Measurements from ENCODE around the gene CCNF. TPM values are rescaled to one million over a fixed set of nuclear protein-coding genes. Genes with fewer than 3 reads are reported as not detected.

CCNF gene
- total and polyA plus RNA-seq, 10 of the 15 experiments (the other 5 are each of a cell fraction or from before 2014, with no cell fraction given): 4.0 to 63.2 (median 27.5) TPM

DNA sequence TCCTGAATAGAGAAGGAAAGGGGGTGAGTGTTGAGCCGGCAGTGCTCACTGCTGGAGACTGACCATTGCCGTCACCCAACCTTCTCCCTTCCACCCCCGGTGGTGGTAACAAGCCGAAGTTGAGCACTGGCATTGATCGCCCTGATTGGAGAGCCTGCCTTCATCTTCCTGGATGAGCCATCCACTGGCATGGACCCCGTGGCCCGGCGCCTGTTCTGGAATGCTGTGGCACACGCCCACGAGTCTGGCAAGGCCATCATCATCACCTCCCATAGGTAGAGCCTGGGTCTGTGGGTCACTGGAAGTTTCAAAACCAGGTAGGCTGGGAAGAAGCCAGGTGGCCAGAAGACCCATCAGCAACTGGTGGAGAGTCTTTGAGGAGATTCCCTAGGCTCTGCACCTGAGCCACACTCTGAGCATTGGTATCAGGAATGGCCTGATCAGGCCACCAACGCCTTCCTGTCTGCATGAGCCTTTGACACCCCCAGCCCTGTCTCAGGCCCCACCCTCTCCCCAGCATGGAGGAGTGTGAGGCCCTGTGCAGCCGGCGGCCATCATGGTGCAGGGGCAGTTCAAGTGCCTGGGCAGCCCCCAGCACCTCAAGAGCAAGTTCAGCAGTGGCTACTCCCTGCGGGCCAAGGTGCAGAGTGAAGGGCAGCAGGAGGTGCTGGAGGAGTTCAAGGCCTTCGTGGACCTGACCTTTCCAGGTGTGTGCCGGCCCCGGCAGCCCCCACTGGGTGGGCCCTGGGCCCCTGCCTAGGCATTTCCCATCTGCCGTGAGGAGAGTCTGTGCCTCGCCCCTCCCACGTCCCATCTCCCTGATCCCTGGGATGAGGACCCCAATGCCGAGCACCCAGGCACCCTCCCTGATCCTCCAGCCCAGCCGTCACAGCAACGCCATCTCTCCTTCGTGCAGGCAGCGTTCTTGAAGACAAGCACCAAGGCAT is 4.9 kb upstream of the CCNF start:
- H3K9ac ChIP-seq (ENCODE audit: control insufficient read depth, insufficient read depth, low read length): no peak overlapping the region
- WGBS (ENCODE audit: insufficient coverage, insufficient replicate concordance, low lambda C conversion rate, missing lambda C conversion rate): 76% methylated on average over 25 of the region's 25 CpGs
- no peaks in the 10 kb centered on the region for H3K9me3 ChIP-seq (replicated peaks; ENCODE audit: control insufficient read depth, insufficient read depth, low read length)
- H4K20me1 ChIP-seq (ENCODE audit: control insufficient read depth, insufficient read depth): no peaks in the 10 kb centered on the region
- H3K36me3 ChIP-seq (ENCODE audit: control insufficient read depth in 2 of 2, insufficient read depth in 2 of 2, low read length in 1 of 2): no peaks in the 10 kb centered on the region
- peaks cover 6% of the 10 kb centered on the region for H3K4me1 ChIP-seq (ENCODE audit: control insufficient read depth, insufficient read depth, low read length)
- H3K4me3 ChIP-seq: no peak overlapping the region
- ATAC-seq (no peak), DNase-seq (ENCODE audit: low read depth, low spot score) (no peak), FAIRE-seq (no peak)
- in situ Hi-C loops (cut with MboI) (no loop called here), intact Hi-C loops (cut with micrococcal nuclease; ENCODE audit: unreplicated experiment) (no loop called here)
- no peaks in the 10 kb centered on the region for H3K27me3 ChIP-seq (replicated peaks in 1 of 2; ENCODE audit: control insufficient read depth in 2 of 2, insufficient read depth in 2 of 2, low read length in 1 of 2)
- H2AFZ ChIP-seq (ENCODE audit: control insufficient read depth, low read depth, low read length): no peak overlapping the region
- ChIA-PET RAD21 (ENCODE audit: unreplicated experiment) (no interaction called here), CTCF (interaction anchor here (1.0 to 2.1 kb wide), 4 partner anchors 10 to 77 kb away, joined by 3 to 11 read pairs (median 3); no protein-coding TSS in a partner anchor), SMC1A (ENCODE audit: uncharacterized antibody, unreplicated experiment) (no interaction called here), POLR2A (no interaction called here)
- peaks cover 2% of the 10 kb centered on the region; the same call in 1 of the 2 replicates for H3K79me2 ChIP-seq (ENCODE audit: control insufficient read depth, insufficient read depth, low read length)
- H3K4me2 ChIP-seq (ENCODE audit: control insufficient read depth, insufficient read depth): no peak overlapping the region
- H3K27ac ChIP-seq (ENCODE audit: control insufficient read depth, insufficient read depth): no peak overlapping the region
- no TSS peak for BruUV-seq (replicated peaks)
- TF ChIP-seq TCF7 (IDR thresholded peaks at IDR 0.05; ENCODE audit: borderline replicate concordance) (no peak), SMC3 (IDR thresholded peaks at IDR 0.05; ENCODE audit: borderline replicate concordance, low read length) (no peak), ZBED1 (IDR thresholded peaks at IDR 0.05; ENCODE audit: borderline replicate concordance) (no peak), CHD1 (IDR thresholded peaks at IDR 0.05; ENCODE audit: low read depth, low read length) (no peak), CHD2 (IDR thresholded peaks at IDR 0.05; ENCODE audit: borderline replicate concordance, low read depth, low read length) (no peak), LARP7 (IDR thresholded peaks at IDR 0.05) (no peak), SMARCA5 (IDR thresholded peaks at IDR 0.05) (no peak)
- TF ChIP-seq, protein P1, sequence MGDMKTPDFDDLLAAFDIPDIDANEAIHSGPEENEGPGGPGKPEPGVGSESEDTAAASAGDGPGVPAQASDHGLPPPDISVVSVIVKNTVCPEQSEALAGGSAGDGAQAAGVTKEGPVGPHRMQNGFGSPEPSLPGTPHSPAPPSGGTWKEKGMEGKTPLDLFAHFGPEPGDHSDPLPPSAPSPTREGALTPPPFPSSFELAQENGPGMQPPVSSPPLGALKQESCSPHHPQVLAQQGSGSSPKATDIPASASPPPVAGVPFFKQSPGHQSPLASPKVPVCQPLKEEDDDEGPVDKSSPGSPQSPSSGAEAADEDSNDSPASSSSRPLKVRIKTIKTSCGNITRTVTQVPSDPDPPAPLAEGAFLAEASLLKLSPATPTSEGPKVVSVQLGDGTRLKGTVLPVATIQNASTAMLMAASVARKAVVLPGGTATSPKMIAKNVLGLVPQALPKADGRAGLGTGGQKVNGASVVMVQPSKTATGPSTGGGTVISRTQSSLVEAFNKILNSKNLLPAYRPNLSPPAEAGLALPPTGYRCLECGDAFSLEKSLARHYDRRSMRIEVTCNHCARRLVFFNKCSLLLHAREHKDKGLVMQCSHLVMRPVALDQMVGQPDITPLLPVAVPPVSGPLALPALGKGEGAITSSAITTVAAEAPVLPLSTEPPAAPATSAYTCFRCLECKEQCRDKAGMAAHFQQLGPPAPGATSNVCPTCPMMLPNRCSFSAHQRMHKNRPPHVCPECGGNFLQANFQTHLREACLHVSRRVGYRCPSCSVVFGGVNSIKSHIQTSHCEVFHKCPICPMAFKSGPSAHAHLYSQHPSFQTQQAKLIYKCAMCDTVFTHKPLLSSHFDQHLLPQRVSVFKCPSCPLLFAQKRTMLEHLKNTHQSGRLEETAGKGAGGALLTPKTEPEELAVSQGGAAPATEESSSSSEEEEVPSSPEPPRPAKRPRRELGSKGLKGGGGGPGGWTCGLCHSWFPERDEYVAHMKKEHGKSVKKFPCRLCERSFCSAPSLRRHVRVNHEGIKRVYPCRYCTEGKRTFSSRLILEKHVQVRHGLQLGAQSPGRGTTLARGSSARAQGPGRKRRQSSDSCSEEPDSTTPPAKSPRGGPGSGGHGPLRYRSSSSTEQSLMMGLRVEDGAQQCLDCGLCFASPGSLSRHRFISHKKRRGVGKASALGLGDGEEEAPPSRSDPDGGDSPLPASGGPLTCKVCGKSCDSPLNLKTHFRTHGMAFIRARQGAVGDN (IDR thresholded peaks at IDR 0.05): no peak
- TF ChIP-seq, protein P2, sequence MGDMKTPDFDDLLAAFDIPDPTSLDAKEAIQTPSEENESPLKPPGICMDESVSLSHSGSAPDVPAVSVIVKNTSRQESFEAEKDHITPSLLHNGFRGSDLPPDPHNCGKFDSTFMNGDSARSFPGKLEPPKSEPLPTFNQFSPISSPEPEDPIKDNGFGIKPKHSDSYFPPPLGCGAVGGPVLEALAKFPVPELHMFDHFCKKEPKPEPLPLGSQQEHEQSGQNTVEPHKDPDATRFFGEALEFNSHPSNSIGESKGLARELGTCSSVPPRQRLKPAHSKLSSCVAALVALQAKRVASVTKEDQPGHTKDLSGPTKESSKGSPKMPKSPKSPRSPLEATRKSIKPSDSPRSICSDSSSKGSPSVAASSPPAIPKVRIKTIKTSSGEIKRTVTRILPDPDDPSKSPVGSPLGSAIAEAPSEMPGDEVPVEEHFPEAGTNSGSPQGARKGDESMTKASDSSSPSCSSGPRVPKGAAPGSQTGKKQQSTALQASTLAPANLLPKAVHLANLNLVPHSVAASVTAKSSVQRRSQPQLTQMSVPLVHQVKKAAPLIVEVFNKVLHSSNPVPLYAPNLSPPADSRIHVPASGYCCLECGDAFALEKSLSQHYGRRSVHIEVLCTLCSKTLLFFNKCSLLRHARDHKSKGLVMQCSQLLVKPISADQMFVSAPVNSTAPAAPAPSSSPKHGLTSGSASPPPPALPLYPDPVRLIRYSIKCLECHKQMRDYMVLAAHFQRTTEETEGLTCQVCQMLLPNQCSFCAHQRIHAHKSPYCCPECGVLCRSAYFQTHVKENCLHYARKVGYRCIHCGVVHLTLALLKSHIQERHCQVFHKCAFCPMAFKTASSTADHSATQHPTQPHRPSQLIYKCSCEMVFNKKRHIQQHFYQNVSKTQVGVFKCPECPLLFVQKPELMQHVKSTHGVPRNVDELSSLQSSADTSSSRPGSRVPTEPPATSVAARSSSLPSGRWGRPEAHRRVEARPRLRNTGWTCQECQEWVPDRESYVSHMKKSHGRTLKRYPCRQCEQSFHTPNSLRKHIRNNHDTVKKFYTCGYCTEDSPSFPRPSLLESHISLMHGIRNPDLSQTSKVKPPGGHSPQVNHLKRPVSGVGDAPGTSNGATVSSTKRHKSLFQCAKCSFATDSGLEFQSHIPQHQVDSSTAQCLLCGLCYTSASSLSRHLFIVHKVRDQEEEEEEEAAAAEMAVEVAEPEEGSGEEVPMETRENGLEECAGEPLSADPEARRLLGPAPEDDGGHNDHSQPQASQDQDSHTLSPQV (IDR thresholded peaks at IDR 0.05): no peak
- TF ChIP-seq, protein P3, sequence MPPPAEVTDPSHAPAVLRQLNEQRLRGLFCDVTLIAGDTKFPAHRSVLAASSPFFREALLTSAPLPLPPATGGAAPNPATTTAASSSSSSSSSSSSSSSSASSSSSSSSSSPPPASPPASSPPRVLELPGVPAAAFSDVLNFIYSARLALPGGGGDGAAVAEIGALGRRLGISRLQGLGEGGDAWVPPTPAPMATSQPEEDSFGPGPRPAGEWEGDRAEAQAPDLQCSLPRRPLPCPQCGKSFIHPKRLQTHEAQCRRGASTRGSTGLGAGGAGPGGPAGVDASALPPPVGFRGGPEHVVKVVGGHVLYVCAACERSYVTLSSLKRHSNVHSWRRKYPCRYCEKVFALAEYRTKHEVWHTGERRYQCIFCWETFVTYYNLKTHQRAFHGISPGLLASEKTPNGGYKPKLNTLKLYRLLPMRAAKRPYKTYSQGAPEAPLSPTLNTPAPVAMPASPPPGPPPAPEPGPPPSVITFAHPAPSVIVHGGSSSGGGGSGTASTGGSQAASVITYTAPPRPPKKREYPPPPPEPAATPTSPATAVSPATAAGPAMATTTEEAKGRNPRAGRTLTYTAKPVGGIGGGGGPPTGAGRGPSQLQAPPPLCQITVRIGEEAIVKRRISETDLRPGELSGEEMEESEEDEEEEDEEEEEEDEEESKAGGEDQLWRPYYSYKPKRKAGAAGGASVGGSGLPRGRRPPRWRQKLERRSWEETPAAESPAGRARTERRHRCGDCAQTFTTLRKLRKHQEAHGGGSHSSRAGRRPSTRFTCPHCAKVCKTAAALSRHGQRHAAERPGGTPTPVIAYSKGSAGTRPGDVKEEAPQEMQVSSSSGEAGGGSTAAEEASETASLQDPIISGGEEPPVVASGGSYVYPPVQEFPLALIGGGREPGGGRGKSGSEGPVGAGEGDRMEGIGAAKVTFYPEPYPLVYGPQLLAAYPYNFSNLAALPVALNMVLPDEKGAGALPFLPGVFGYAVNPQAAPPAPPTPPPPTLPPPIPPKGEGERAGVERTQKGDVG (CRISPR knock-in tag; IDR thresholded peaks at IDR 0.05): no peak
